Neural cell (in vitro differentiated cells): ENCODE results near the gene KSR2.

Source experiments
- CTCF ChIP-seq: fragments of 450-650 bp; IDR thresholded peaks from 2 replicates; pipeline ENCODE4 v1.5.1; 2014; ENCODE audit warnings: antibody characterized with exemption, mild to moderate bottlenecking, moderate library complexity; ENCODE audit not compliant: poor library complexity, severe bottlenecking
- POLR2AphosphoS5 ChIP-seq: IDR thresholded peaks from 2 replicates; pipeline ENCODE4 v1.6.1; 2012
- REST ChIP-seq: IDR thresholded peaks from 2 replicates; pipeline ENCODE4 v1.6.1; 2012; ENCODE audit warnings: borderline replicate concordance

- TF ChIP-seq CTCF (no peak), REST (no peak), POLR2AphosphoS5 (no peak)
Observed at GRCh38 chr12:117499759-117500485, 468.9 kb downstream of the KSR2 start.
